GM18511 (cell line): ENCODE measurements around the gene ATP2C1.
"Not testable (repeated sequence)": the region's sequence is repeated elsewhere in the genome, so short reads cannot be mapped to it uniquely, and the experiment has no call there.

Experiments
- ATAC-seq: cut with Tn5 transposase; IDR thresholded peaks from one replicate; pipeline ENCODE4 v1.9.1; 2021; ENCODE audit warnings: mild to moderate bottlenecking, moderate library complexity; ENCODE audit not compliant: unreplicated experiment

Gene ATP2C1

GRCh38 chr3:130934442-130935089, 40.7 kb downstream of the ATP2C1 start:
- no peak for ATAC-seq

DNA sequence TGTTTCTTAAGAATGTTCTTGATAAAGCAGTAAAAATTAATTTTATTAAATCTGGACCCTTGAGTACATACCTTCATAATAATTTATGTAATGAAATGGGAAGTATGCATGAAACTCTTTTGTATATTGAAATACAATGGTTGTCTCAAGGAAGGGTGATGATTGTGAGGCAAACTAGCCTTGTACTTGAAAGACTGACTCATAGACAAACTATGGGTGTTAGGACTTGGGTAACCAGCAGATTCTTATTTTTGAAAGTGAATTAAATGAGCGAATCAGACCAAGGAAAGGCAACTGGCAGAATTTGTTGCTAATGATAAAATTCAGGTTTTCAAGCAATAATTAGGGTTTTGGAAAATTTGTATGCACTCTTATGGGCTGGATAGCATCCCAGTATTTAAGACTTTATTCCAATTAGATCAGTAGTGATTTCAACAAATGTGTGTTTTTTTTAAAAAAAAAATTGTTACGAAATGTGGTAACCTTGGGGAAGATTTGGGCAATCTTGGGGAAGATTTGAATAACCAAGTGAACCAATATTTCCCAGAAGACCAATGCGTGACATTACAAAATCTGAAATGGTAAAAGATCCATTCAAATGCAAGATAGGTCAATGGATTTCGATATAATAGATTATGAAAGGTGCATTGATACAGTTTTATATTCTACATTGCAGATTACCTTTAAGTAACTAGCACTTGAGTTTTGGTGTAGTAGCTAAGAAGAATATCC, 42.0 kb downstream of the ATP2C1 start:
- no peak for ATAC-seq

- no peak for ATAC-seq
These were observed 45.9 kb downstream of the ATP2C1 start for GRCh38 chr3:130939753-130940152.

- no peak for ATAC-seq
These were observed 47.9 kb downstream of the ATP2C1 start for GRCh38 chr3:130941793-130942192.

- ATAC-seq: no peak
These were observed 53.0 kb downstream of the ATP2C1 start for GRCh38 chr3:130946882-130947281.

- ATAC-seq: no peak
These were observed 54.3 kb downstream of the ATP2C1 start for GRCh38 chr3:130948001-130948773.

GRCh38 chr3:130948929-130949328, 55.0 kb downstream of the ATP2C1 start:
- no peak for ATAC-seq

DNA sequence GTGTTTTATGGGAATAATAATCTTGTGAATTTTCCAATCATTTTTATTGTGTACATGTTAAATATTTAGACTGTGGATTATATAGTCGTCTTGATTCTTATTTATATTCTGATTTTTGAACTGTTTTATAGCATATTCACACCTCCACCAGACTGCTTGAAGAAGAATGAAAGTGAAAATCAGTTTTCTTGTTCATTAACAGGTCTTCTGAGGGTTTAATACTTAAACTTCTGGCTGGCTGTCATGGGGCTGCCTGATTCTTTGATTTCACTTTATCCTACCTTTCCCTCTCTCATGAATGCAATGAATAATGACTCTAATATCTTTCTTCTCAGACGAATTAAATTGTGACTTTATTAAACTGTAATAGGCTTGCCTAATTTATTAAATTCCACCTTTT, 56.2 kb downstream of the ATP2C1 start:
- ATAC-seq: peak; percentile 93

DNA sequence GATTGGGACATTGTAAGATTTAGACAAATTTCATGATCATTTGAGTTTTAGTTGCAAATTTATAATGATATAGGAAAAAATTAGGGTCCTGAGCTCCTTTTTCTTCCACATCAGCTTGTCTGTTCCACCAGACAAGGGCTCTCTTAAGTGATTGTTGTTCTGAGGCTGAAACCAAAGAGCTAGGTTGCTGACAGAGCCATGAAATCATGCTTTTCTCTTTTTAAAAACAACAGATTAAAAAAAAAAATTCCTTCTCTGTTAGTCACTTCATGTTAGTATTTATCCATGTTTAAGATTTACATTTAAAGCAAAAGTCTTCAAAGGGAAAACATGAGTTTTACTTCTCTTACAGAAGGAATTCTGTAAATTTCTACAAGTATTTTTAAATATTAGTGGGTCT, 56.8 kb downstream of the ATP2C1 start:
- no peak for ATAC-seq

GRCh38 chr3:130955481-130955880, 61.6 kb downstream of the ATP2C1 start:
- no peak for ATAC-seq

DNA sequence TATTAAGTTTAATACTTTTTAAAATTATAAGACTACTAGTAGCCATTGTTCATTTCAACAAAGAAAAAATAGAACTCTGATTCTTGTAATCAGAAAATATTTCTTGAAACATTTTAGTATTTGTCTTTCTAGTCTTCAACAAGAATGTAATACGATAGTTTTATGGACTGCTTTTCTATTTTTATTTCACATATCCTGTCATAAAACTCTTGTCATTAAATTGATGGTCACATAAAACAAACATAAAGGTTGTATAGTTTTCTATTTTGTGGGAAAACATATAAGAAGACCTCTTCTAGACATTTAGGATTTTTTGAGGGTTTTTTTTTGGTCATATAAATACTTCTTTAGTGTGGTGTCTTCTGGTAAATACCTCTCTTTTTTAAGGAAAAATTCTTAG, 62.4 kb downstream of the ATP2C1 start:
- no peak for ATAC-seq

DNA sequence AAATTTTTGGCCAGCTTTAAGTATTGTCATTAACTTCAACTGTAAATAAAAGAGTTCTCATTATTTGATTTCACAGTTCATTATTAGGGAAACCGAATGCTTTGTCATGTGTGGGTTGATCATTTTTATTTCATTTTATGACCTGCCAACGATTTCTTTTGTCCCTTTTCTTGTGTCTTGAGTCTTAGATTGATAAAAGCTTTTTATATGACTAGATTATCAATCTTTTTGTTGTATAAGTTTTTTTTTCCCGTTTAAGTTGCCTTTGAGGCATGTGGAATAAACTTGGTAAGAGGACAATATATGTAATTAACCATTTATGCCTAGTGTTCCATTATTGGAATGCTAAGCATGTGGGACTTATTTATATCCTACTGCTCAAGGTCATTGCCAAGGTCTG, 62.8 kb downstream of the ATP2C1 start:
- no peak for ATAC-seq

GRCh38 chr3:130960139-130960795, 66.4 kb downstream of the ATP2C1 start:
- ATAC-seq: no peak

GRCh38 chr3:130961458-130961857, 67.6 kb downstream of the ATP2C1 start:
- ATAC-seq: no peak

GRCh38 chr3:130963444-130963843, 69.6 kb downstream of the ATP2C1 start:
- no peak for ATAC-seq

- no peak for ATAC-seq
These were observed 70.0 kb downstream of the ATP2C1 start for GRCh38 chr3:130963878-130964277.

DNA sequence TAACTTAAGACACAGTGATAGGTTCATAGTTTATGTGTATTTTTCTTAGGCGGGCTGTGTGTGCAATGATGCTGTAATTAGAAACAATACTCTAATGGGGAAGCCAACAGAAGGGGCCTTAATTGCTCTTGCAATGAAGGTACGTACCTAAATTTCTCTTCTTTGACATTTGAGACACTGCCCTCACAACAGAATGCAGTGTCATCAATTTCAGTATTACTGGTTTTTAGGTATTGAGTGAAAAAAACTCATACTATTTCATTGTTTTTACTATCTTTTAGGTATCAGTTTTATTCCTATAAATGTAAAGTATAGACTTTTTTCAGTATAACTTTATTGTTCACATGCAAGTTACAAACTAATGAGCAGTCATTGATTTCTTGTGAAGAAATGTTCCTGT, 73.4 kb downstream of the ATP2C1 start:
- ATAC-seq: no peak

DNA sequence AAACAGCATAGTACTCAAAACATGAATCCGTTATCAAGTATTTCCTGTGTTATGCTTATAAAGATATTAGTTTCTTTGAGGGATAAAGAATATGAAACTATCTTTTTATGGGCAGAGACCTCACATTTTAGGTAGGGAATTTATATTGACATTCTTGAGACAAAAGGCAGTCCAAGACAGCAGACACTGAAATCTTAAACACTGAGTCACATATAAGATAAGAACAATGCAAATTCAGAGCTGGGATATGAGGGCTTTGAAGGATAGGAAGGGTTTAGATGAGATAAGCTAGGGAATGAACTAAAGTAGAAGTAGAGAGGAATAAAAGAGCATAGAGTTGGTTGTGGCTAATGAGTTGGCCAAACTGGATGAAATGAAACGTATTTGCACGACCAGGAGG, 74.3 kb downstream of the ATP2C1 start:
- ATAC-seq: no peak

DNA sequence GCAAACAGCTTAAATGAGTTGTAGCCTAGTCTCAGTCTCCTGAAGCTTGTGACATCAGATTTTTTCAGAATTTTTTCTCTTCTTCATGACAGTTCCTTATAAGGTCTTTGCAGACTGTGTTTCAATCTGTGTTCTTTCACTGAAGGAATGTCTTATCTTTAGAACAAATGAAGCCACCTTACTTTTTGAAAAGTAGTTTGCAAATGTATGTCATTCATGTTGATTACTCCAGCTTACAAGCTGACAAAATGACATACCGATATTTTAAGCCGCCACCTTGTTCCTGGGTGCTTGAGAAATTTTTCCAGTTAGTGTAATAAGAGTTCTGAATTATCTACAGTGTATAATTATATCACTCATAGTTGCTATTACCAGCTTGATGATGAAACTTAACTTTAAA, 75.7 kb downstream of the ATP2C1 start:
- no peak for ATAC-seq

DNA sequence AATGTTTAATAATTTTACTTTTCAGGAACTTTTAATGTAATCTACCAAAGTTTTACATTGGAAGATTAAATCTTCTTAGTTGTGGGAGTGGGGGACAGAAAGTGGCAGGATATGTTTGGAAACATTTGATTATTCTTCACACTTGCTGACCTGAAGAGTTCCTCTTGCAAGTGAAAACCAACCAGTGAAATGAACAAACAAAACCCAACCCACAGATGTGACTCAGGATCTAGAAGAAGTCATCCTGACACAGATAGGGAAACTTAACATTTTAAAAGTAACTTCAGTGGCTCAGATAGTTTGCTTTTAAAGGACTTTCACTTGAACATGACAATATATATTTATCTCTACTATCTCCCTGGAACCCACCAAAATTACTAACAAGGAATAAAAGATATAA, 77.3 kb downstream of the ATP2C1 start:
- ATAC-seq: no peak

DNA sequence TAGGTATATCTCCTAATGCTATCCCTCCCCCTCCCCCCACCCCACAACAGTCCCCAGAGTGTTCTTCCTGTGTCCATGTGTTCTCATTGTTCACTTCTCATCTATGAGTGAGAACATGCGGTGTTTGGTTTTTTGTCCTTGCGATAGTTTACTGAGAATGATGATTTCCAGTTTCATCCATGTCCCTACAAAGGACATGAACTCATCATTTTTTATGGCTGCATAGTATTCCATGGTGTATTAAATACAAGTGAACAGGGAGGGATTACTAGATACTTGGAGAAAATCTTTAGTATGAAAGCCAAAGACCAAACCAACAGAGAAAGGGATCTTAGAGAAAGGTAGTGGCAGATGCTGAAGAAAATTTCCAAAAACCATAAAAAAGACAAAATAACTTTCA, 78.7 kb downstream of the ATP2C1 start:
- not testable (repeated sequence) for ATAC-seq
